ENCODE measurements around the gene TSHZ3.

TSHZ3 gene

GRCh38 chr19:31313291-31314030 lies 35.8 kb downstream of the TSHZ3 start:
- no peak for DNase-seq

DNA sequence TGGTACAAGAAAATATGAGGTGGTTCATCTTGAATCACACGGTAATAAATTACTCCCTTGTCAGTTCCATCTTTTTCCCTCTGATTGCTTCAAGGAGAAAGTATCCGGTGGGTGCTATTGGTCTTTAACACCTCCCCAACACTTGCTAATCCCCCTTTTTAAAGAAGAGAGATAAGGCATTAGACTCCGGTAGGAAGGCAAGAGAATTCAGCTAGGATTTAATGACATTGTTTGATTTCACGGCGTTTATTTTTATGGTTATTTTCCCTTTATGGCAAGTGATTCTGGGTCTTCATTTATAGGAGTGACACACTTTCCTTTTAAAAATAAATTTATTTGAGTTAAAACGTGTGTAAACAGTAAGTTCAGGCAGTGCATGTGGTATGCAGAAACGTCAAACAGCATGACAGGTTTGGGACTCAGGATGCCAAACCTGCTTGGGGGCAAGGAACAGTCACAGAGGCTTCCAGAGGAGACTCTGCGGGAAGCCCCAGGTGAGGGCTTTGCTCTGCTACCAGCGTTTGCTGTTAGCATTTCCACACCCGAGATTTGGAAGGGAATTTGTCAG lies 36.5 kb downstream of the TSHZ3 start:
- DNase-seq, result no peak

- no peak for DNase-seq
Observed at GRCh38 chr19:31312009-31312676, 37.1 kb downstream of the TSHZ3 start.

- DNase-seq, result no peak
Observed at GRCh38 chr19:31310432-31311133, 38.7 kb downstream of the TSHZ3 start.

- no peak for DNase-seq
Observed at GRCh38 chr19:31308781-31309180, 40.5 kb downstream of the TSHZ3 start.

GRCh38 chr19:31307071-31307669 lies 42.1 kb downstream of the TSHZ3 start:
- DNase-seq, result no peak

- no peak for DNase-seq
Observed at GRCh38 chr19:31306006-31306753, 43.1 kb downstream of the TSHZ3 start.

- DNase-seq, result no peak
Observed at GRCh38 chr19:31304831-31305312, 44.4 kb downstream of the TSHZ3 start.

DNA sequence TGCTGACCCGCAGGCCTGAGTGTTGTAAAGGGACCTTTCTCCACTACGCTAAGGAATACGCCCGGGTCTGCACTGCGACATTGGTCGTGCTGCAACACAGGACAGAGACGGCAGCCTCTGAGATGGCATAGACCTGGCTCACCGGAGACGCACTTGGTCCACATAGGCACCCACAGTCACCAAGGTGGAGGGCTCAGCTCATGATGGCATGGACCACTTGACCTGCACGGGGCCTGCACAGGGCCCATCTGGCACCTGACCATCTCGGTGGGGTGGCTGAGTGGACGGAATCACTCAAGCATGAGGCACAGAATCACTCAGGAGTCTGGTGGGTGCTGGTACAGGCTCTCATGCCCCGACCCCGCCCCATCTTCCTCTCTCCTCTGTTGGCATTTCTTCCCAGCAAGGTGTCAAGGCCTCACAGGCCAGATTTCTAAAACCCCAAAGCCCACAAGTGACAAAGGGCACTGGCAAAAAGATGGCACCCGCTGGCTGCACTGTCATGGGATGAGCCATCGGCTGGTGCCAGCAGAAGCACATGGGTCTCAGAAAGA lies 45.9 kb downstream of the TSHZ3 start:
- no peak for DNase-seq

DNA sequence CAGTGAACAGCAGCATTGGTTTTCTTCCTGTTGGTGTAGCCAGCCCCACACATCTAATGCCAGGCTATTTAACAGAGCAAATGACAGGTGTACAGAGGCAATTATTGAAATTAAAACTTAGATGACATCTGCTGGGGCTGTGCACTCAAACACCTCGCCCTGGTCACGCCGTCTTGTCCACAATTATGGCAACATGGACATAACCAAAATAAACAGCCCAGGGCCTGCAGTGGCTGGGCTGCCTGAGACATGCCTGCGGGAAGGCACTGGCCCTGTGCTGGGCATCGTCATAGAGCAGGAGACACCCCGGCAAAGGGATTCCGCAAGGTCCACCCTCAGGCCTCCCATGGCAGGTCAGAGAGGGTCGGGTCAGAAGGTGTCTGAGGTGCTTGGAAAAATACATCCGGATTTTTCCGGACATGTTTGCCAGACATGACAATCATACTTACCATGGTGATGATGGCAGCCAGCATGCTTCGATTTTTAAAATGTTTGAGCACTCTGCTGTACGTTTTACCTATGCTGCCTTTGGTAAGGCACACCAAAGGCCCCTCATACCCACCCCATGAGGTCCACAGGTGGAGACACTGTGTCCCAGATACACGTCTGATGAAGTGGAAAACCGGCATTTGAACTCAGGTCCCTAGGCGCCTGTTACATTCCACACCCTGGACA lies 47.8 kb downstream of the TSHZ3 start:
- DNase-seq, result no peak

DNA sequence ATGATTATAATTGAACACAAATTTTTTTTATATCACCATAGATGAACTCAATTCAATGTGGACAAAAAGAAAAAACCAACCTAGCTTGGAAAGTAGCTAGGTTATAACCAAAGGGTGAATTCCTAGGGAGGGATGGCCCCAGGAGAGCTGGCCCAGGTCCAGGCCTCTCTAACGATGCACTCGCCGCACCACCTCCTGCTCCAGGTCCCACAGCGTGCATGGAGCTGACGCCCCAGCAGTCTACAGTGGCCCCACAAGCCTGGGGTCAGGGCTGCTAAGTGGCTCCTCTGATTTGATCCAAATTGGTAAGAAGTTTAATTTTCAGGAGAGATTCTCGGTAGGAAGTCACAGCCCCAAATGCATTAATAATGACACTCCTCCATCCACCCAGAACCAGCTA lies 48.8 kb downstream of the TSHZ3 start:
- no peak for DNase-seq

DNA sequence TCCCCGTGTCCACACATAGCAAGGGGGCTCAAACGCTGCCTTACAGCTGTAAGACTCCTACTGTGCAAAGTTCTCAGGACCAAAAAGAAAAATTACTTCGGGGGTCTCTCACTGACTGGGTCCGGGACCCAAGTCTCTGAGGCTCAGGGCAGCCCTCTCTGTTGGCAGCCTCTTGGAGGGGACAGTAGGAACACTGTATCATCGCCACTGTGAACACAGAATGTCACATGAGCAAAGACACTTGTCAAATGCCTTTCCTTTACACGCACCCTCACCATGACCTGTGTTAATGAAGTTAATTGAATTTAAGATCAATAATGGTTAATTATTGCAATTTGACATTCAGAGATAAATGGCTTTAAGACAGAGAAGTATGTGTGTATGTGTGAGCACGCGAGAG lies 49.6 kb downstream of the TSHZ3 start:
- no peak for DNase-seq

DNA sequence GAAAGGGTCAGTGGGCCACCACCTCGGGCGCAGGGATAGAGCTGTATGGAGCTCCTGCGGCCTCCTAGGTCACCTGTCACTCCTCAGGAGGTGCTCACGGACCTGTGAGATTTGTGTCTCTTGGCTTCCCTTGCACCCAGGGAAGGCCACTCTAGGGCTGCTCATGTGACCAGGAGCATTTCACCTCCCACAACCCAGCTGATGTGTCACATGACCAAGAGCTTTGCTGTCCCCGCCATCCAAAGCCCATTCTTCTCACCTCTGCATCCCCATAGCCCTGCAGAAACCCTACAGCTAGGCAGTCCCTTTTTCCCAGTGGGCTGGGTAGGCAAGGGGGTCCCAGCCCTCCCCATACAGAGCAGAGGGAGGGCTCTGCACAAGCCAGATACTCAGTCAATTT lies 51.2 kb downstream of the TSHZ3 start:
- DNase-seq, result no peak

DNA sequence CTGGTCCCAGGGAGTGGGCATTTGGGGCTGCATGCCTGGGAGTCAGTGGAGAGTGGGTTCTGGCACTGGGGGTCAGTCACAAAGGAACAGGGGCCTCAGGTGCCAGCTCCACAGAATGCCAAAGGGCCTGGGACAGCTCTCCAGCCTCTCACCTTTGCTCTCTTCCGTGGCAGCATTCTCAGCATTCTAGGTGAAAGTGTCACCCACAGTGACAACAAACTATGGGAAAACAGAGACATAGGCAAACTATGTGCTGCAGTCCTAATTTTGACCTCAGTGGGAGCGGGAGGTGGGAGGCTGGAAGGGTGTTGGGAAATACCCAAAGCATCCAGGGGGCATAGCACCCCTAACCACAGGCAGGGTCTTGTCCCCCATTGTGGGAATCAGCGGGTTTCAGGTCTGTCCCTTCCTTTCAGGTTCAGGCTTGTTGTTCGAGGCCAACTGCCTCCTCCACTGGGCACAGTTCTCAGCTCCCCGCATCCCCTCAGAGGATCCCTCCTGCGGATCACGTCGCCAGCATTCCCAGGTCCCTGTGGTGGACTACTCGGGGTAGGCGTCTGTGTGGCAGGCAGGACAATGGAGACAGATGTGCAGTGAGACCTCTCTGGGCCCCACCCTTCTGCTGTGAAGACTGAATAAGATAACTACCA lies 52.4 kb downstream of the TSHZ3 start:
- DNase-seq, result no peak

DNA sequence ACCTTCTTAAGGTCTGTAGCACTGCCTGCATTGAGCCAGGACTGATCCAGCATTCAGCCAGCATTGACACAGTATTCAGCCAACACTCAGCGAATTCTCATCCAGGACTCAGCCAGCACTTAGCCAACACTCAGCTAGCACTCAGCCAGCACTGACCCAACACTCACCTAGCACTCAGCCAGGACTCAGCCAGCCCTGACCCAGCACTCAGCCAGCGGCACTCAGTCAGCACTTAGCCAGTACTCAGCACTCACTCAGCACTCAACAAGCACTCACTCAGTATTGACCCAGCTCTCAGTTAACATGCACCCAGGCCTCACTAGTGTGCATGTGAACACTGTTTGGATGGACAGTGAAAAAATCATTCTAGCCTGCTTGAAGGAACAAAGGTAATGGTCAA lies 55.0 kb downstream of the TSHZ3 start:
- no peak for DNase-seq

- DNase-seq, result no peak
Observed at GRCh38 chr19:31292639-31293185, 56.5 kb downstream of the TSHZ3 start.

DNA sequence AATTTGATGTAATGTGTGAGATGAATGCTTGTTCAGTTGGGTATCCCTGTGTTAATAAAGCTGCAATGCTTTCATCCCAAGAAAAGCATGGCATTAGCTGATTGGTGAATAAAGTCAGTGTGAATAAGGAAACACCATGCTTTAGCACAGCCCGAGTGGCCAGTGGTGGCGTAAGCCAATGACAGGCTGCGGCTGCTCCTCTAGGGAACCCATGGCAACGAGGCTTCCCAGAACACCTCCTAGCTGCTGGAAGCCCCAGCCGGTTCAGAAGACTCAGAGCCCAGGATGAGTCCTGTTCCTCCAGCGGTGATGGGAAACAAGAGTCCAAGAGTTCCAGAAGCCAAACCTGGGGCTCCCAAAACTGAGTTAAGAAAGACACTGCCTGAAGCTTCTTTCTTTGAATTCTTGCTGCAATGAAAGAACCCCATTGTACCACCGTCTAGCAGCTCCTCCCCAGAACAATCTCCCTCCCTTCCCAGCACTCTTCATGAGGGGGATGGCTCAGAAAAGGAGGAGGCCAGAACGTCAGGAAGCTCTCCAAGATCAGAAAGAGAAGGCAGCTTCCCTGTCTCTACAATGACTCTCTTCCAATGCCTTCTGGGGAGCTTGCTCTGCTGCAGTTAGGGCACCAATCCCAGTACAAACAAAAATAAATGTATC lies 58.2 kb downstream of the TSHZ3 start:
- no peak for DNase-seq

- DNase-seq, result no peak
Observed at GRCh38 chr19:31289976-31290375, 59.3 kb downstream of the TSHZ3 start.

GRCh38 chr19:31289381-31289880 lies 59.8 kb downstream of the TSHZ3 start:
- DNase-seq, result no peak

DNA sequence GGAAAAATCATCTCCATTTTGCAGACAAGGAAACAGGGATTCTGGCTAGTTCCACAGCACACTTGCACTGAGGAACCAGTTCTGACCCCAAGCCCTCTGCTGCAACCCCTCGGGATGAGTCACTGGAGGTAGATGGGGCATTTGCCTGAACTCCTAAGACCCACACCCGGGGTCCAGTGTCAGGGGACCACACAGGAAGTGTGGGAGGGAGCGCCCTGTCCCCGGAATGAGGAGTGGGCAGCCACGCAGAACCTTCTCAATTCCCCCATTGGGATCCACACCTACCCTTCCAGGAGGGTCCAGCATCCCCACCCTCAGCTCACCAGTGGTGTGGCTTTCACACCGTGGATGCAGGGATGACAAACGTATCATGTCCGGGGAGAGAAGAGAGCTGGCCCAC lies 62.7 kb downstream of the TSHZ3 start:
- DNase-seq, result no peak

All from T1000 (cell line).